HepG2 (cell line): Measurements from ENCODE around the gene PLGRKT. TPM values are rescaled to one million over a fixed set of nuclear protein-coding genes. Genes with fewer than 3 reads are reported as not detected.

Experiments
- ATAC-seq: fragments of 200-7000 bp; cut with Tn5 transposase; 3 replicates; pipeline ENCODE4 v1.9.1; 2020; ENCODE audit warnings: mild to moderate bottlenecking, moderate library complexity
- BruUV-seq: library from RNA; stranded (reverse); fragments of 400-500 nt; replicated peaks from 2 replicates; lab custom pipeline; 2021; lab: Mats Ljungman, UMichigan
- CTCF ChIA-PET: fragments of 300-600 bp; formaldehyde crosslinking; extraction: SDS; loops from one replicate; lab custom pipeline; 2021; ENCODE audit warnings: low total read pairs, inconsistent platforms, low intra/inter-chr PET ratio; lab: Yijun Ruan, JAX
- POLR2A ChIA-PET: fragments of 350-600 bp; sonication (Branson Sonifier 250); formaldehyde crosslinking; loops from one replicate; lab custom pipeline; 2020; ENCODE audit warnings: antibody characterized with exemption, inconsistent platforms; lab: Yijun Ruan, JAX
- DNase-seq: peaks from one replicate; pipeline ENCODE4 v3.0.0-alpha.2; 2015; ENCODE audit warnings: low spot score
- FAIRE-seq: peaks from 3 replicates; lab custom pipeline; 2011; peaks lifted over from hg19 to GRCh38; lab: Jason Lieb, UNC
- H2AFZ ChIP-seq: one replicate; pipeline ENCODE4 v1.6.1; 2011; ENCODE audit warnings: low read length, inconsistent platforms
- H3K27ac ChIP-seq: fragments of 300-600 bp; 3 replicates; pipeline ENCODE4 v1.8.0; 2011; ENCODE audit warnings: mixed run types, mild to moderate bottlenecking, mixed read lengths, low read length, inconsistent platforms; ENCODE audit not compliant: insufficient read depth; ENCODE audit errors: extremely low read length
- H3K27me3 ChIP-seq, 2 experiments: fragments of 200-600 bp in 1 of 2; 2 replicates in 1 of 2; 3 replicates in 1 of 2; pipeline versions ENCODE4 v1.6.0 to v1.8.0; 2011; ENCODE audit warnings: low read length in 2 of 2, mild to moderate bottlenecking in 2 of 2, moderate library complexity in 2 of 2, inconsistent platforms in 1 of 2; ENCODE audit not compliant: insufficient read depth in 2 of 2, control insufficient read depth in 1 of 2
- H3K36me3 ChIP-seq, 2 experiments: fragments of 200-600 bp in 1 of 2; replicated peaks in 1 of 2; 2 replicates in 1 of 2; 3 replicates in 1 of 2; pipeline versions ENCODE4 v1.5.1 to v1.8.0; 2011; ENCODE audit warnings: low read length in 2 of 2, inconsistent platforms in 1 of 2; ENCODE audit not compliant: insufficient read depth in 2 of 2, control insufficient read depth in 1 of 2
- H3K4me1 ChIP-seq: 2 replicates; pipeline ENCODE4 v1.5.1; 2012; ENCODE audit warnings: low read length, inconsistent platforms; ENCODE audit not compliant: insufficient read depth
- H3K4me2 ChIP-seq: 2 replicates; pipeline ENCODE4 v1.6.0; 2011; ENCODE audit warnings: low read depth, low read length, inconsistent platforms
- H3K4me3 ChIP-seq, 3 experiments: fragments of 200-600 bp in 1 of 3; sonication (generic), shearing (Covaris generic) in 1 of 3; replicated peaks in 1 of 3; 2 replicates each; pipeline ENCODE4 v1.5.1; 2011 to 2016; ENCODE audit warnings: low read length in 3 of 3, inconsistent platforms in 2 of 3, low read depth in 2 of 3, mild to moderate bottlenecking in 2 of 3, control low read depth in 1 of 3, mixed read lengths in 1 of 3; ENCODE audit not compliant: insufficient read depth in 1 of 3
- H3K79me2 ChIP-seq: one replicate; pipeline ENCODE4 v1.6.1; 2011; ENCODE audit warnings: low read length, inconsistent platforms; ENCODE audit not compliant: insufficient read depth
- H3K9ac ChIP-seq: 2 replicates; pipeline ENCODE4 v1.6.0; 2011; ENCODE audit warnings: mild to moderate bottlenecking, low read depth, low read length, inconsistent platforms; ENCODE audit not compliant: insufficient read depth
- H3K9me3 ChIP-seq: 2 replicates; pipeline ENCODE4 v1.5.1; 2012; ENCODE audit warnings: mild to moderate bottlenecking, low read length
- H4K20me1 ChIP-seq: 2 replicates; pipeline ENCODE4 v1.6.0; 2011; ENCODE audit warnings: inconsistent platforms, mild to moderate bottlenecking, low read length, moderate library complexity; ENCODE audit not compliant: insufficient read depth
- CHD2 ChIP-seq: IDR thresholded peaks from 2 replicates; pipeline ENCODE4 v1.6.1; 2011; ENCODE audit warnings: low read depth, low read length, improper control_type of control experiment
- HNRNPH1 ChIP-seq: fragments of 200-400 bp; formaldehyde crosslinking; optimal IDR thresholded peaks from 2 replicates; pipeline ENCODE3; 2017; ENCODE audit warnings: mild to moderate bottlenecking, low read depth, low read length
- JUN ChIP-seq: sonication (generic); formaldehyde crosslinking; IDR thresholded peaks from 2 replicates; pipeline ENCODE4 v1.4.0; 2020; ENCODE audit warnings: mild to moderate bottlenecking, missing genetic modification reagents
- PPARG ChIP-seq: conservative IDR thresholded peaks from 2 replicates; pipeline ENCODE4 v1.6.1; 2016; ENCODE audit warnings: missing biosample characterization, missing genetic modification reagents
- TBP ChIP-seq: sonication (generic); formaldehyde crosslinking; IDR thresholded peaks from 2 replicates; pipeline ENCODE4 v1.5.0; 2020; ENCODE audit warnings: missing genetic modification reagents
- ZNF180 ChIP-seq: sonication (generic); formaldehyde crosslinking; IDR thresholded peaks from 2 replicates; pipeline ENCODE4 v1.4.0; 2020; ENCODE audit warnings: low read depth, missing genetic modification reagents, borderline replicate concordance
- ZNF224 ChIP-seq: sonication (generic); formaldehyde crosslinking; IDR thresholded peaks from 2 replicates; pipeline ENCODE4 v1.5.0; 2020; ENCODE audit warnings: mild to moderate bottlenecking, missing genetic modification reagents
- ZNF280B ChIP-seq: sonication (generic); formaldehyde crosslinking; IDR thresholded peaks from 2 replicates; pipeline ENCODE4 v1.5.0; 2020; ENCODE audit warnings: missing genetic modification reagents, mild to moderate bottlenecking, borderline replicate concordance
- ZNF550 ChIP-seq: sonication (generic); formaldehyde crosslinking; IDR thresholded peaks from 2 replicates; pipeline ENCODE4 v1.4.0; 2020; ENCODE audit warnings: mild to moderate bottlenecking, missing genetic modification reagents, borderline replicate concordance
- ZNF563 ChIP-seq: sonication (generic); formaldehyde crosslinking; IDR thresholded peaks from 2 replicates; pipeline ENCODE4 v1.8.0; 2022; ENCODE audit warnings: mild to moderate bottlenecking, moderate library complexity, missing genetic modification reagents
- ZNF660 ChIP-seq: sonication (generic); formaldehyde crosslinking; IDR thresholded peaks from 2 replicates; pipeline ENCODE4 v1.5.1; 2020; ENCODE audit warnings: mild to moderate bottlenecking, low read depth, missing genetic modification reagents, borderline replicate concordance
- WGBS: methylation state at CpG from one replicate; pipeline ENCODE4 v1.1.6; 2017; ENCODE audit warnings: low lambda C conversion rate; 5-methylcytosine and 5-hydroxymethylcytosine counted together
- in situ Hi-C: cut with HindIII; loops from 2 replicates; pipeline ENCODE4 v1.10.0; 2017; ENCODE audit warnings: low pct_unique_long_range_greater_than_20kb; ENCODE audit not compliant: extremely low pct_ligation_motif_present
- intact Hi-C: fragments of 100-400 bp; cut with micrococcal nuclease; formaldehyde crosslinking; loops from one replicate; pipeline ENCODE4 v1.10.0; 2022; ENCODE audit not compliant: unreplicated experiment
- polyA plus RNA-seq, 8 experiments: library from polyadenylated mRNA; depleted of rRNA in 3 of 8; stranded (reverse) in 7 of 8; unstranded in 1 of 8; fragments of >200 nt; fragmentation: Illumina TruSeq in 4 of 8; extraction: Trizol in 4 of 8; gene quantifications; 2 replicates each; pipeline versions ENCODE4 v1.2.1 to v1.2.3, GENCODE V29; 2011 to 2016; ENCODE audit warnings: low read depth in 4 of 8, missing spikeins in 1 of 8, mixed read lengths in 1 of 8; ENCODE audit not compliant: insufficient read depth in 1 of 8
- total RNA-seq, 5 experiments: library from RNA; depleted of rRNA; stranded (reverse); fragments of >200 nt; fragmentation: Illumina TruSeq; extraction: Trizol; gene quantifications; 2 replicates each; pipeline ENCODE4 v1.2.3, GENCODE V29; 2016; ENCODE audit warnings: low read depth in 1 of 5
- TF ChIP-seq, protein P1 (sequence below): sonication (generic); formaldehyde crosslinking; IDR thresholded peaks from 2 replicates; pipeline ENCODE4 v1.5.1; 2020; ENCODE audit warnings: missing genetic modification reagents, mild to moderate bottlenecking, borderline replicate concordance

PLGRKT gene
- total and polyA plus RNA-seq, 2 of the 13 experiments (the other 11 are each of a cell fraction or from before 2014, with no cell fraction given) = 5.0 to 15.8 TPM

- no peak for TF ChIP-seq ZNF180 (CRISPR knock-in tag)
These were observed 21.6 kb upstream of the PLGRKT start (continued) for GRCh38 chr9:5459289-5459829.

- 13% methylated on average over 2 of the region's 2 CpGs for WGBS
- Histone ChIP-seq H2AFZ (no peak overlapping the region), H3K79me2 (no peaks in the 10 kb centered on the region)
- TF ChIP-seq TBP (CRISPR knock-in tag) (no peak), ZNF280B (CRISPR knock-in tag) (no peak), PPARG (CRISPR knock-in tag) (no peak), JUN (no peak), CHD2 (no peak), HNRNPH1 (no peak), ZNF224 (no peak), ZNF660 (CRISPR knock-in tag) (no peak), ZNF563 (CRISPR knock-in tag) (no peak), ZNF550 (CRISPR knock-in tag) (no peak)
- TF ChIP-seq, protein P1, sequence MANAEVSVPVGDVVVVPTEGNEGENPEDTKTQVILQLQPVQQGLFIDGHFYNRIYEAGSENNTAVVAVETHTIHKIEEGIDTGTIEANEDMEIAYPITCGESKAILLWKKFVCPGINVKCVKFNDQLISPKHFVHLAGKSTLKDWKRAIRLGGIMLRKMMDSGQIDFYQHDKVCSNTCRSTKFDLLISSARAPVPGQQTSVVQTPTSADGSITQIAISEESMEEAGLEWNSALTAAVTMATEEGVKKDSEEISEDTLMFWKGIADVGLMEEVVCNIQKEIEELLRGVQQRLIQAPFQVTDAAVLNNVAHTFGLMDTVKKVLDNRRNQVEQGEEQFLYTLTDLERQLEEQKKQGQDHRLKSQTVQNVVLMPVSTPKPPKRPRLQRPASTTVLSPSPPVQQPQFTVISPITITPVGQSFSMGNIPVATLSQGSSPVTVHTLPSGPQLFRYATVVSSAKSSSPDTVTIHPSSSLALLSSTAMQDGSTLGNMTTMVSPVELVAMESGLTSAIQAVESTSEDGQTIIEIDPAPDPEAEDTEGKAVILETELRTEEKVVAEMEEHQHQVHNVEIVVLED = no peak
These were observed 17.5 kb upstream of the PLGRKT start for GRCh38 chr9:5455181-5455580.

More at GRCh38 chr9:5455181-5455580, 17.5 kb upstream of the PLGRKT start:
- H3K27me3 ChIP-seq = no peaks in the 10 kb centered on the region
- no peak overlapping the region for H3K9ac ChIP-seq
- H4K20me1 ChIP-seq = no peaks in the 10 kb centered on the region
- FAIRE-seq (no peak), DNase-seq (no peak), ATAC-seq (no peak)
- no peaks in the 10 kb centered on the region for H3K36me3 ChIP-seq
- ChIA-PET CTCF (no interaction called here), POLR2A (no interaction called here)
- intact Hi-C loops = no loop called here
- no peaks in the 10 kb centered on the region for H3K9me3 ChIP-seq
- H3K4me3 ChIP-seq = no peak overlapping the region
- no peak overlapping the region for H3K27ac ChIP-seq
- no peaks in the 10 kb centered on the region for H3K4me1 ChIP-seq
- BruUV-seq = no TSS peak
- in situ Hi-C loops = no loop called here
- no peak overlapping the region for H3K4me2 ChIP-seq
